CD4-positive, CD25-positive, alpha-beta regulatory T cell (primary cell): ENCODE measurements around the gene S100A1. TPM values are rescaled to one million over a fixed set of nuclear protein-coding genes. Genes with fewer than 3 reads are reported as not detected.

Experiments
- ATAC-seq, 2 donors: fragments of 150-1000 bp; cut with Tn5 transposase; one replicate each; pipeline ENCODE4 v1.10.0; 2021; ENCODE audit warnings: low read depth in 2 of 2, moderate number of reproducible peaks in 2 of 2, moderate library complexity in 1 of 2
- DNase-seq, 3 donors: peaks; one replicate each; pipeline versions ENCODE4 v3.0.0 to v3.0.0-alpha.2; 2012 to 2022; ENCODE audit warnings: mixed read lengths in 1 of 3
- H3K27ac ChIP-seq: one replicate; pipeline ENCODE4 v1.7.0; 2013; ENCODE audit warnings: mild to moderate bottlenecking, low read length; ENCODE audit not compliant: insufficient read depth, poor library complexity, severe bottlenecking
- H3K27me3 ChIP-seq: one replicate; pipeline ENCODE4 v1.7.0; 2013; ENCODE audit warnings: low read length; ENCODE audit not compliant: control insufficient read depth, insufficient read depth
- H3K36me3 ChIP-seq: one replicate; pipeline ENCODE4 v1.7.0; 2013; ENCODE audit warnings: mild to moderate bottlenecking, low read length, moderate library complexity; ENCODE audit not compliant: control insufficient read depth, insufficient read depth
- H3K4me1 ChIP-seq: 2 replicates; pipeline ENCODE4 v1.7.0; 2013; ENCODE audit warnings: mild to moderate bottlenecking, low read length; ENCODE audit not compliant: insufficient read depth, control insufficient read depth, poor library complexity, severe bottlenecking
- H3K4me3 ChIP-seq: one replicate; pipeline ENCODE4 v1.7.0; 2013; ENCODE audit warnings: low read depth, mild to moderate bottlenecking, low read length, moderate library complexity
- H3K9me3 ChIP-seq, 2 experiments: 1 replicate in 1 of 2; 2 replicates in 1 of 2; pipeline ENCODE4 v1.7.0; 2013; ENCODE audit warnings: low read length in 2 of 2, mild to moderate bottlenecking in 1 of 2, moderate library complexity in 1 of 2; ENCODE audit not compliant: control insufficient read depth in 2 of 2
- H3K27ac Mint-ChIP-seq, 3 donors: one replicate each; pipeline ENCODE4 v1.8.0; 2020 to 2022; ENCODE audit warnings: mild to moderate bottlenecking in 3 of 3, mixed read lengths in 3 of 3, moderate library complexity in 2 of 3
- H3K27me3 Mint-ChIP-seq: one replicate; pipeline ENCODE4 v1.8.0; 2022; ENCODE audit warnings: mild to moderate bottlenecking, mixed read lengths
- H3K36me3 Mint-ChIP-seq: one replicate; pipeline ENCODE4 v1.8.0; 2020; ENCODE audit warnings: mixed read lengths
- H3K4me1 Mint-ChIP-seq, 4 donors: one replicate each; pipeline ENCODE4 v1.8.0; 2020 to 2022; ENCODE audit warnings: mixed read lengths in 4 of 4, mild to moderate bottlenecking in 1 of 4
- H3K4me3 Mint-ChIP-seq, 4 donors: one replicate each; pipeline ENCODE4 v1.8.0; 2020 to 2022; ENCODE audit warnings: mild to moderate bottlenecking in 4 of 4, mixed read lengths in 4 of 4, moderate library complexity in 3 of 4
- H3K9me3 Mint-ChIP-seq, 7 donors: one replicate each; pipeline ENCODE4 v1.8.0; 2020 to 2022; ENCODE audit warnings: mixed read lengths in 7 of 7, mild to moderate bottlenecking in 3 of 7, moderate library complexity in 2 of 7
- polyA plus RNA-seq, 4 donors: library from polyadenylated mRNA; unstranded; fragments of 300-500 nt; fragmentation: Illumina TruSeq; gene quantifications; one replicate each; pipeline ENCODE4 v1.2.3, GENCODE V29; 2021
- total RNA-seq: library from RNA; stranded (reverse); gene quantifications from one replicate; pipeline ENCODE4 v1.2.3, GENCODE V29; 2022

The S100A1 gene
- total and polyA plus RNA-seq, 5 donors from 2014 or later = not detected

DNA sequence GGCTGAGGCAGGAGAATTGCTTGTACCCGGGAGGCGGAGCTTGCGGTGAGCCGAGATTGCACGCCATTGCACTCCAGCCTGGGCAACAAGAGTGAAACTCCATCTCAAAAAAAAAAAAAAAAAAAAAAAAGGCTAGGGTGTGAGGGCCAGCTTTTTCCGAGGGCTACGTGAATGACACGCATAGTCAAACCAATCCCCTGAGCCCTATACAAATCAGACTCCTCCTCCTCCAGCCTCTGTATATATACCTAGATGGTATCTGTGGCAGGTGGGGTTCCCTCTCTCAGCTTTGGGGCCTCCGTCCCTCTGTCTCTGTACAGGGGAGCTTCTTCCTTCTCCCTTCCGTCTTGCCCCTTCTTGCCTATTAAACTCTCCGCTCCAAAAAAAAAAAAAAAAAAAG, 22.0 kb upstream of the S100A1 start:
- Histone ChIP-seq H3K27me3 (no peaks in the 10 kb centered on the region), H3K9me3 (no peaks in the 10 kb centered on the region), H3K4me3 (no peak overlapping the region), H3K27ac (no peak overlapping the region), H3K36me3 (no peaks in the 10 kb centered on the region), H3K4me1 (no peaks in the 10 kb centered on the region)
- no peak overlapping the region for H3K4me3 Mint-ChIP-seq
- no peak for DNase-seq
- peaks cover 0 to 4% (median 1%) of the 10 kb centered on the region in 4 donors for H3K4me1 Mint-ChIP-seq
- peaks cover 0 to 2% (median 0%) of the 10 kb centered on the region in 7 donors for H3K9me3 Mint-ChIP-seq
- no peak for ATAC-seq
- H3K36me3 Mint-ChIP-seq = no peaks in the 10 kb centered on the region
- H3K27ac Mint-ChIP-seq = no peak overlapping the region
- H3K27me3 Mint-ChIP-seq = peaks cover 23% of the 10 kb centered on the region

- Histone ChIP-seq H3K27me3 (no peaks in the 10 kb centered on the region), H3K27ac (no peak overlapping the region), H3K4me1 (no peaks in the 10 kb centered on the region), H3K9me3 (no peaks in the 10 kb centered on the region), H3K4me3 (no peak overlapping the region), H3K36me3 (no peaks in the 10 kb centered on the region)
- Mint-ChIP-seq H3K27me3 (peaks cover 23% of the 10 kb centered on the region), H3K36me3 (no peaks in the 10 kb centered on the region), H3K4me1 (no peaks in the 10 kb centered on the region), H3K9me3 (peaks cover 0 to 2% (median 0%) of the 10 kb centered on the region in 7 donors), H3K27ac (no peak overlapping the region), H3K4me3 (no peak overlapping the region)
- no peak for ATAC-seq
- no peak for DNase-seq
Observed at GRCh38 chr1:153607381-153607780, 20.9 kb upstream of the S100A1 start.

DNA sequence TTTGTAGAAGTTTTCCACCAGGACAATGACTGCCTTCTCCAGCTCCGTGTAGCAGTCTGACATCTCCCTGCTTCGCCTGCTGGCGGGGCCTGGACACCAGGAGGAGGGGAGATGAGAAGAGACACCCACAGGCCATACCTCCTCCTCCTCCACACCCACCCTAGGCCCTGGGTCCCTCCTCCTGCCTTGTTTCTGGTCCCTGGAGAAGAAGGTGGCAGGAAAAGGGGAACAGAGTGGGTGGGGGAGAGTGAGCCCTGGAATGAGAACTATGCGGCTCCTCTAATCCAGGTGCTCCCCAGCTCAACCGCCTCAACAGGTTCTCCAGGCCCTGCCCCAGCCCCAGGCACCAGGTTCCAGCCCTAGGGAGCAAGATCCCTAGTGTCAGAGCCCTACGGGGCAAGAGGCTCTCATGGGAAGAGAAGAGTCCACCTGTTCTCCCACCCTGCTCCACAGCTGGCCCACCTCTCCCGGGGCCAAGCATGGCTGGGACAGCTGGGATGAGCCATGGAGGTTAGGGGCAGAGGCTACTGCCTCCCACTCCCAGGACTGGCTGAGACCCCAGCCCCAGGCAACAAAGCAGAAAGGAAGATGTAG, 20.0 kb upstream of the S100A1 start:
- Mint-ChIP-seq H3K4me1 (no peaks in the 10 kb centered on the region), H3K4me3 (no peak overlapping the region), H3K27me3 (peaks cover 23% of the 10 kb centered on the region), H3K36me3 (no peaks in the 10 kb centered on the region), H3K27ac (no peak overlapping the region), H3K9me3 (peaks cover 0 to 2% (median 0%) of the 10 kb centered on the region in 7 donors)
- DNase-seq (no peak), ATAC-seq (no peak)
- no peaks in the 10 kb centered on the region for H3K9me3 ChIP-seq
- no peak overlapping the region for H3K4me3 ChIP-seq
- no peaks in the 10 kb centered on the region for H3K4me1 ChIP-seq
- no peaks in the 10 kb centered on the region for H3K27me3 ChIP-seq
- H3K27ac ChIP-seq = no peak overlapping the region
- no peaks in the 10 kb centered on the region for H3K36me3 ChIP-seq

GRCh38 chr1:153608742-153609584, 19.3 kb upstream of the S100A1 start:
- Mint-ChIP-seq H3K27ac (peak overlapping the region in 1 of 3 donors; percentile 35), H3K4me1 (no peaks in the 10 kb centered on the region)

GRCh38 chr1:153609585-153609907, 18.7 kb upstream of the S100A1 start:
- H3K9me3 Mint-ChIP-seq = no peaks in the 10 kb centered on the region
- H3K27me3 Mint-ChIP-seq = peaks cover 16% of the 10 kb centered on the region
- no peak for DNase-seq
- Histone ChIP-seq H3K4me1 (no peaks in the 10 kb centered on the region), H3K27ac (no peak overlapping the region), H3K36me3 (no peaks in the 10 kb centered on the region), H3K27me3 (no peaks in the 10 kb centered on the region), H3K4me3 (no peak overlapping the region), H3K9me3 (no peaks in the 10 kb centered on the region)
- no peaks in the 10 kb centered on the region for H3K36me3 Mint-ChIP-seq
- H3K4me1 Mint-ChIP-seq = no peaks in the 10 kb centered on the region
- ATAC-seq = no peak
- peak overlapping the region in 1 of 3 donors; percentile 35 for H3K27ac Mint-ChIP-seq
- no peak overlapping the region for H3K4me3 Mint-ChIP-seq

More at GRCh38 chr1:153608742-153609584, 19.3 kb upstream of the S100A1 start:
- Histone ChIP-seq H3K4me3 (no peak overlapping the region), H3K36me3 (no peaks in the 10 kb centered on the region), H3K4me1 (no peaks in the 10 kb centered on the region), H3K9me3 (no peaks in the 10 kb centered on the region), H3K27ac (no peak overlapping the region), H3K27me3 (no peaks in the 10 kb centered on the region)
- Mint-ChIP-seq H3K9me3 (no peaks in the 10 kb centered on the region), H3K27me3 (peaks cover 17% of the 10 kb centered on the region), H3K36me3 (no peaks in the 10 kb centered on the region), H3K4me3 (no peak overlapping the region)
- ATAC-seq (no peak), DNase-seq (no peak)

DNA sequence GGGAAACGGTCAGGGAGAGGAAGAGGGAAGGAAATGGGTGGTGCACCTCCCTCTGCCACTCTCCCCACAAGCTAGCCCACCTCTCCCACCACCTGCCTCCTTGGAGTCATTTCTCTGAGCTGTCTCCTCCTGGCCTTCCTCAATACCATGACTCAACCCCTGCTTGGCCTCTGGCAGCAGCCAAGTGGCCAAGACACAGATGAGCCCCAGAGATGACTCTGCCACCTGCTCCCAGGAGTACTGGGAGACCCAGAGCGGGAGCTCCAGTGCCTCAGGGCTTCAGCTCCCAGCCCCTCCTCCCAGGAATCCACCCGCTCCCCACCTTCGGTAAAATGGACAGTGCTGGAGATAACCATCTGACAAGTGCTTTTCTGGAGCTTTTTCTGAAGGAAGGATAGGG, 17.9 kb upstream of the S100A1 start:
- no peaks in the 10 kb centered on the region for H3K4me1 ChIP-seq
- H3K27ac ChIP-seq = no peak overlapping the region
- ATAC-seq (no peak), DNase-seq (no peak)
- H3K36me3 Mint-ChIP-seq = no peaks in the 10 kb centered on the region
- H3K4me1 Mint-ChIP-seq = no peaks in the 10 kb centered on the region
- H3K27ac Mint-ChIP-seq = peak overlapping the region in 1 of 3 donors; percentile 35
- no peak overlapping the region for H3K4me3 Mint-ChIP-seq
- no peaks in the 10 kb centered on the region for H3K9me3 ChIP-seq
- H3K9me3 Mint-ChIP-seq = no peaks in the 10 kb centered on the region
- H3K27me3 Mint-ChIP-seq = peaks cover 9% of the 10 kb centered on the region
- H3K36me3 ChIP-seq = no peaks in the 10 kb centered on the region
- no peaks in the 10 kb centered on the region for H3K27me3 ChIP-seq
- H3K4me3 ChIP-seq = no peak overlapping the region

GRCh38 chr1:153610811-153611301, 17.4 kb upstream of the S100A1 start:
- H3K36me3 ChIP-seq = no peaks in the 10 kb centered on the region
- Mint-ChIP-seq H3K27ac (no peak overlapping the region), H3K4me3 (no peak overlapping the region), H3K9me3 (no peaks in the 10 kb centered on the region), H3K4me1 (no peaks in the 10 kb centered on the region), H3K27me3 (peaks cover 8% of the 10 kb centered on the region), H3K36me3 (no peaks in the 10 kb centered on the region)
- no peaks in the 10 kb centered on the region for H3K9me3 ChIP-seq
- no peak for ATAC-seq
- H3K27ac ChIP-seq = no peak overlapping the region
- no peak for DNase-seq
- no peak overlapping the region for H3K4me3 ChIP-seq
- H3K4me1 ChIP-seq = no peaks in the 10 kb centered on the region
- no peaks in the 10 kb centered on the region for H3K27me3 ChIP-seq

DNA sequence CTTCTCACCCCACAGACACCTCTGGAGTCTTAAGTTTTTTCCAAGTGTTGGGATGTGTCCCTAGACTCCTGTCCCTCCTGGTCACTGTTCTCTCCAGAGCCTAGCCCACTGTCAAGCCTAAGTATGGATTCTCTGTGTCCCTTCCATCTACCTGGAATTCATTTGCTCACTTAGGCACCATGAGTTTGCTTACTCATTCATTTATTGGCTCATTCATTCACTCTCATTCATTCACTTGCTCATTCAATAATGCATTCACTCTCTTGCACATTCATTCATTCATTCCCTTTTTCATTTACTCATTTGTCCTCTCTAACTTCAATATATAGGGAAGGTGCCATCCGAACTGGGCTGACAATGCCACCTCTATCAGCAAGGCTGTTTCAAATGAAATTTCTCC, 16.9 kb upstream of the S100A1 start:
- H3K27ac Mint-ChIP-seq = no peak overlapping the region
- no peaks in the 10 kb centered on the region for H3K9me3 Mint-ChIP-seq
- DNase-seq = no peak
- no peak overlapping the region for H3K27ac ChIP-seq
- H3K36me3 ChIP-seq = no peaks in the 10 kb centered on the region
- no peaks in the 10 kb centered on the region for H3K9me3 ChIP-seq
- H3K4me1 ChIP-seq = no peaks in the 10 kb centered on the region
- no peak overlapping the region for H3K4me3 ChIP-seq
- H3K4me3 Mint-ChIP-seq = no peak overlapping the region
- no peaks in the 10 kb centered on the region for H3K27me3 ChIP-seq
- peaks cover 8% of the 10 kb centered on the region for H3K27me3 Mint-ChIP-seq
- ATAC-seq = no peak
- H3K36me3 Mint-ChIP-seq = no peaks in the 10 kb centered on the region
- H3K4me1 Mint-ChIP-seq = no peaks in the 10 kb centered on the region
